ENCODE measurements around the gene MOXD1. TPM values are rescaled to one million over a fixed set of nuclear protein-coding genes. Genes with fewer than 3 reads are reported as not detected.
"Not testable (repeated sequence)": the region's sequence is repeated elsewhere in the genome, so short reads cannot be mapped to it uniquely, and the experiment has no call there.

The MOXD1 gene
- total and polyA plus RNA-seq, 7 experiments from 2014 or later = not detected

GRCh38 chr6:132361101-132361500 lies 40.2 kb downstream of the MOXD1 start:
- Mint-ChIP-seq H3K27me3 (peaks cover 10 to 24% (median 14%) of the 10 kb centered on the region in 5 donors), H3K4me1 (peaks cover 0 to 11% (median 0%) of the 10 kb centered on the region in 7 donors), H3K36me3 (peaks cover 0 to 2% (median 0%) of the 10 kb centered on the region in 5 donors), H3K27ac (no peak overlapping the region), H3K9me3 (no peaks in the 10 kb centered on the region), H3K4me3 (no peak overlapping the region)
- ATAC-seq (no peak), DNase-seq (no peak)
- CTCF ChIA-PET = no interaction called here
- no peak overlapping the region for H3K4me3 ChIP-seq (ENCODE audit: low read length)
- no peak overlapping the region for H3K27ac ChIP-seq (ENCODE audit: low read depth, low read length)
- H3K27me3 ChIP-seq (ENCODE audit: control insufficient read depth in 2 of 2, insufficient read depth in 2 of 2, low read length in 2 of 2) = no peaks in the 10 kb centered on the region
- H3K4me1 ChIP-seq (ENCODE audit: control insufficient read depth in 2 of 2, insufficient read depth in 2 of 2, low read length in 2 of 2) = no peaks in the 10 kb centered on the region
- intact Hi-C loops (cut with micrococcal nuclease) = no loop called here
- POLR2A ChIA-PET = no interaction called here
- H3K9me3 ChIP-seq (ENCODE audit: control insufficient read depth in 2 of 3, low read length in 3 of 3) = no peaks in the 10 kb centered on the region
- no peaks in the 10 kb centered on the region for H3K36me3 ChIP-seq (ENCODE audit: control insufficient read depth in 2 of 3, insufficient read depth in 3 of 3, low read length in 3 of 3)

GRCh38 chr6:132359886-132360285 lies 41.4 kb downstream of the MOXD1 start:
- DNase-seq (no peak), ATAC-seq (no peak)
- POLR2A ChIA-PET = no interaction called here
- peaks cover 0 to 2% of the 10 kb centered on the region in 2 donors for H3K4me1 ChIP-seq (ENCODE audit: control insufficient read depth in 2 of 2, insufficient read depth in 2 of 2, low read length in 2 of 2)
- no peak overlapping the region for H3K4me3 Mint-ChIP-seq
- intact Hi-C loops (cut with micrococcal nuclease) = no loop called here
- H3K27ac ChIP-seq (ENCODE audit: low read depth, low read length) = no peak overlapping the region
- H3K27ac Mint-ChIP-seq = no peak overlapping the region
- H3K36me3 ChIP-seq (ENCODE audit: control insufficient read depth in 2 of 3, insufficient read depth in 3 of 3, low read length in 3 of 3) = no peaks in the 10 kb centered on the region
- no peaks in the 10 kb centered on the region for H3K9me3 ChIP-seq (ENCODE audit: control insufficient read depth in 2 of 3, low read length in 3 of 3)
- no peak overlapping the region for H3K4me3 ChIP-seq (ENCODE audit: low read length)
- H3K27me3 Mint-ChIP-seq = peaks cover 4 to 21% (median 6%) of the 10 kb centered on the region in 5 donors
- no peaks in the 10 kb centered on the region for H3K27me3 ChIP-seq (ENCODE audit: control insufficient read depth in 2 of 2, insufficient read depth in 2 of 2, low read length in 2 of 2)
- H3K36me3 Mint-ChIP-seq = peaks cover 0 to 9% (median 0%) of the 10 kb centered on the region in 5 donors
- H3K4me1 Mint-ChIP-seq = peaks cover 5 to 11% (median 7%) of the 10 kb centered on the region in 7 donors
- peaks cover 0 to 5% (median 0%) of the 10 kb centered on the region in 11 donors for H3K9me3 Mint-ChIP-seq
- CTCF ChIA-PET = no interaction called here

- Mint-ChIP-seq H3K4me1 (peaks cover 9 to 29% (median 24%) of the 10 kb centered on the region in 7 donors), H3K9me3 (peaks cover 0 to 7% (median 0%) of the 10 kb centered on the region in 11 donors), H3K27me3 (peaks cover 0 to 12% (median 7%) of the 10 kb centered on the region in 5 donors), H3K27ac (no peak overlapping the region), H3K36me3 (peaks cover 0 to 17% (median 0%) of the 10 kb centered on the region in 5 donors), H3K4me3 (no peak overlapping the region)
- H3K9me3 ChIP-seq (ENCODE audit: control insufficient read depth in 2 of 3, low read length in 3 of 3) = no peaks in the 10 kb centered on the region
- no peaks in the 10 kb centered on the region for H3K36me3 ChIP-seq (ENCODE audit: control insufficient read depth in 2 of 3, insufficient read depth in 3 of 3, low read length in 3 of 3)
- intact Hi-C loops (cut with micrococcal nuclease) = no loop called here
- no peak overlapping the region for H3K4me3 ChIP-seq (ENCODE audit: low read length)
- ATAC-seq = no peak
- H3K27ac ChIP-seq (ENCODE audit: low read depth, low read length) = no peak overlapping the region
- ChIA-PET CTCF (no interaction called here), POLR2A (no interaction called here)
- no peaks in the 10 kb centered on the region for H3K27me3 ChIP-seq (ENCODE audit: control insufficient read depth in 2 of 2, insufficient read depth in 2 of 2, low read length in 2 of 2)
- peaks cover 0 to 8% of the 10 kb centered on the region in 2 donors for H3K4me1 ChIP-seq (ENCODE audit: control insufficient read depth in 2 of 2, insufficient read depth in 2 of 2, low read length in 2 of 2)
- DNase-seq = no peak
Observed at GRCh38 chr6:132357120-132357519, 44.2 kb downstream of the MOXD1 start.

- DNase-seq (peak in 8 of 9 donors; percentile 16 to 56 (median 39)), ATAC-seq (no peak)
- Histone ChIP-seq H3K36me3 (ENCODE audit: control insufficient read depth in 2 of 3, insufficient read depth in 3 of 3, low read length in 3 of 3) (no peaks in the 10 kb centered on the region), H3K4me1 (ENCODE audit: control insufficient read depth in 2 of 2, insufficient read depth in 2 of 2, low read length in 2 of 2) (peaks cover 0 to 8% of the 10 kb centered on the region in 2 donors), H3K4me3 (ENCODE audit: low read length) (no peak overlapping the region), H3K27me3 (ENCODE audit: control insufficient read depth in 2 of 2, insufficient read depth in 2 of 2, low read length in 2 of 2) (no peaks in the 10 kb centered on the region), H3K9me3 (ENCODE audit: control insufficient read depth in 2 of 3, low read length in 3 of 3) (no peaks in the 10 kb centered on the region), H3K27ac (ENCODE audit: low read depth, low read length) (no peak overlapping the region)
- peaks cover 9 to 33% (median 29%) of the 10 kb centered on the region in 7 donors for H3K4me1 Mint-ChIP-seq
- H3K4me3 Mint-ChIP-seq = peak overlapping the region in 7 of 10 donors; percentile 9 to 48 (median 35)
- peaks cover 0 to 13% (median 5%) of the 10 kb centered on the region in 5 donors for H3K27me3 Mint-ChIP-seq
- CTCF ChIA-PET = no interaction called here
- peaks cover 0 to 11% (median 0%) of the 10 kb centered on the region in 11 donors for H3K9me3 Mint-ChIP-seq
- peaks cover 0 to 22% (median 0%) of the 10 kb centered on the region in 5 donors for H3K36me3 Mint-ChIP-seq
- intact Hi-C loops (cut with micrococcal nuclease) = no loop called here
- peak overlapping the region in 3 of 9 donors; percentile 18 to 57 (median 54) for H3K27ac Mint-ChIP-seq
- POLR2A ChIA-PET = no interaction called here
Observed at GRCh38 chr6:132354517-132355167, 46.6 kb downstream of the MOXD1 start.

- intact Hi-C loops (cut with micrococcal nuclease); ATAC-seq; H3K4me1 ChIP-seq (ENCODE audit: control insufficient read depth in 2 of 2, insufficient read depth in 2 of 2, low read length in 2 of 2); H3K9me3 ChIP-seq (ENCODE audit: control insufficient read depth in 2 of 3, low read length in 3 of 3); H3K27me3 ChIP-seq (ENCODE audit: control insufficient read depth in 2 of 2, insufficient read depth in 2 of 2, low read length in 2 of 2); POLR2A ChIA-PET; CTCF ChIA-PET; H3K36me3 ChIP-seq (ENCODE audit: control insufficient read depth in 2 of 3, insufficient read depth in 3 of 3, low read length in 3 of 3); H3K27ac ChIP-seq (ENCODE audit: low read depth, low read length); H3K4me3 ChIP-seq (ENCODE audit: low read length); DNase-seq: not testable (repeated sequence)
- H3K36me3 Mint-ChIP-seq = peaks cover 0 to 20% (median 0%) of the 10 kb centered on the region in 5 donors
- H3K4me1 Mint-ChIP-seq = peaks cover 9 to 33% (median 29%) of the 10 kb centered on the region in 7 donors
- peak overlapping the region in 2 of 10 donors; percentile 8 to 29 for H3K4me3 Mint-ChIP-seq
- peak overlapping the region in 3 of 9 donors; percentile 21 to 46 (median 46) for H3K27ac Mint-ChIP-seq
- peaks cover 0 to 11% (median 0%) of the 10 kb centered on the region in 11 donors for H3K9me3 Mint-ChIP-seq
- H3K27me3 Mint-ChIP-seq = peaks cover 0 to 15% (median 5%) of the 10 kb centered on the region in 5 donors
Observed at GRCh38 chr6:132351986-132352385, 49.3 kb downstream of the MOXD1 start.

- no peak overlapping the region for H3K27ac ChIP-seq (ENCODE audit: low read depth, low read length)
- H3K9me3 ChIP-seq (ENCODE audit: control insufficient read depth in 2 of 3, low read length in 3 of 3) = no peaks in the 10 kb centered on the region
- Mint-ChIP-seq H3K36me3 (peaks cover 0 to 5% (median 0%) of the 10 kb centered on the region in 5 donors), H3K9me3 (peaks cover 0 to 10% (median 2%) of the 10 kb centered on the region in 11 donors), H3K27ac (no peak overlapping the region), H3K4me3 (no peak overlapping the region), H3K27me3 (peaks cover 5 to 17% (median 6%) of the 10 kb centered on the region in 5 donors), H3K4me1 (peaks cover 0 to 13% (median 12%) of the 10 kb centered on the region in 7 donors)
- H3K4me3 ChIP-seq (ENCODE audit: low read length) = no peak overlapping the region
- H3K36me3 ChIP-seq (ENCODE audit: control insufficient read depth in 2 of 3, insufficient read depth in 3 of 3, low read length in 3 of 3) = no peaks in the 10 kb centered on the region
- POLR2A ChIA-PET = no interaction called here
- intact Hi-C loops (cut with micrococcal nuclease) = no loop called here
- ATAC-seq (no peak), DNase-seq (no peak)
- CTCF ChIA-PET = no interaction called here
- no peaks in the 10 kb centered on the region for H3K4me1 ChIP-seq (ENCODE audit: control insufficient read depth in 2 of 2, insufficient read depth in 2 of 2, low read length in 2 of 2)
- no peaks in the 10 kb centered on the region for H3K27me3 ChIP-seq (ENCODE audit: control insufficient read depth in 2 of 2, insufficient read depth in 2 of 2, low read length in 2 of 2)
Observed at GRCh38 chr6:132348231-132348630, 53.0 kb downstream of the MOXD1 start.

- Mint-ChIP-seq H3K27ac (no peak overlapping the region), H3K36me3 (no peaks in the 10 kb centered on the region), H3K9me3 (peaks cover 0 to 9% (median 0%) of the 10 kb centered on the region in 11 donors), H3K27me3 (peaks cover 7 to 17% (median 13%) of the 10 kb centered on the region in 5 donors), H3K4me1 (peaks cover 0 to 2% (median 0%) of the 10 kb centered on the region in 7 donors), H3K4me3 (no peak overlapping the region)
- intact Hi-C loops (cut with micrococcal nuclease) = no loop called here
- ChIA-PET CTCF (no interaction called here), POLR2A (no interaction called here)
- no peaks in the 10 kb centered on the region for H3K4me1 ChIP-seq (ENCODE audit: control insufficient read depth in 2 of 2, insufficient read depth in 2 of 2, low read length in 2 of 2)
- H3K9me3 ChIP-seq (ENCODE audit: control insufficient read depth in 2 of 3, low read length in 3 of 3) = no peaks in the 10 kb centered on the region
- no peak overlapping the region for H3K27ac ChIP-seq (ENCODE audit: low read depth, low read length)
- ATAC-seq (no peak), DNase-seq (no peak)
- no peaks in the 10 kb centered on the region for H3K36me3 ChIP-seq (ENCODE audit: control insufficient read depth in 2 of 3, insufficient read depth in 3 of 3, low read length in 3 of 3)
- no peaks in the 10 kb centered on the region for H3K27me3 ChIP-seq (ENCODE audit: control insufficient read depth in 2 of 2, insufficient read depth in 2 of 2, low read length in 2 of 2)
- no peak overlapping the region for H3K4me3 ChIP-seq (ENCODE audit: low read length)
Observed at GRCh38 chr6:132344811-132345210, 56.5 kb downstream of the MOXD1 start.

All from naive thymus-derived CD4-positive, alpha-beta T cell (primary cell).